Mucosa of rectum (tissue), 2 donors: ENCODE measurements around the gene MRPL17.
"Not testable (repeated sequence)": the region's sequence is repeated elsewhere in the genome, so short reads cannot be mapped to it uniquely, and the experiment has no call there.

Experiments used
- H3K27ac ChIP-seq, 2 donors: one replicate each; pipeline ENCODE4 v1.7.0; 2013; ENCODE audit warnings: inconsistent platforms in 2 of 2, low read depth in 2 of 2, low read length in 2 of 2
- H3K27me3 ChIP-seq, 2 donors: one replicate each; pipeline ENCODE4 v1.7.0; 2013; ENCODE audit warnings: low read length in 2 of 2; ENCODE audit not compliant: control insufficient read depth in 2 of 2, insufficient read depth in 2 of 2
- H3K36me3 ChIP-seq, 2 donors: one replicate each; pipeline ENCODE4 v1.7.0; 2013; ENCODE audit warnings: low read length in 2 of 2; ENCODE audit not compliant: control insufficient read depth in 2 of 2, insufficient read depth in 2 of 2
- H3K4me1 ChIP-seq, 2 donors: one replicate each; pipeline ENCODE4 v1.7.0; 2013; ENCODE audit warnings: low read length in 2 of 2, mild to moderate bottlenecking in 1 of 2; ENCODE audit not compliant: control insufficient read depth in 2 of 2, insufficient read depth in 2 of 2
- H3K4me3 ChIP-seq, 2 donors: one replicate each; pipeline ENCODE4 v1.7.0; 2013; ENCODE audit warnings: low read length in 2 of 2
- H3K9ac ChIP-seq, 2 donors: one replicate each; pipeline ENCODE4 v1.7.0; 2013; ENCODE audit warnings: low read length in 2 of 2, low read depth in 1 of 2, mild to moderate bottlenecking in 1 of 2
- H3K9me3 ChIP-seq, 2 donors: one replicate each; pipeline ENCODE4 v1.7.0; 2013; ENCODE audit warnings: low read length in 2 of 2; ENCODE audit not compliant: control insufficient read depth in 2 of 2
- donor health status: healthy.
- donor health status: Normal muscosa, but diverticular disease.

The MRPL17 gene

GRCh38 chr11:6705905-6706535 is 22.9 kb upstream of the MRPL17 start:
- H3K9me3 ChIP-seq = no peaks in the 10 kb centered on the region
- H3K4me1 ChIP-seq = peaks cover 0 to 2% of the 10 kb centered on the region in 2 donors
- H3K27me3 ChIP-seq = no peaks in the 10 kb centered on the region
- H3K9ac ChIP-seq = no peak overlapping the region
- H3K4me3 ChIP-seq = no peak overlapping the region
- no peak overlapping the region for H3K27ac ChIP-seq
- H3K36me3 ChIP-seq = no peaks in the 10 kb centered on the region

DNA sequence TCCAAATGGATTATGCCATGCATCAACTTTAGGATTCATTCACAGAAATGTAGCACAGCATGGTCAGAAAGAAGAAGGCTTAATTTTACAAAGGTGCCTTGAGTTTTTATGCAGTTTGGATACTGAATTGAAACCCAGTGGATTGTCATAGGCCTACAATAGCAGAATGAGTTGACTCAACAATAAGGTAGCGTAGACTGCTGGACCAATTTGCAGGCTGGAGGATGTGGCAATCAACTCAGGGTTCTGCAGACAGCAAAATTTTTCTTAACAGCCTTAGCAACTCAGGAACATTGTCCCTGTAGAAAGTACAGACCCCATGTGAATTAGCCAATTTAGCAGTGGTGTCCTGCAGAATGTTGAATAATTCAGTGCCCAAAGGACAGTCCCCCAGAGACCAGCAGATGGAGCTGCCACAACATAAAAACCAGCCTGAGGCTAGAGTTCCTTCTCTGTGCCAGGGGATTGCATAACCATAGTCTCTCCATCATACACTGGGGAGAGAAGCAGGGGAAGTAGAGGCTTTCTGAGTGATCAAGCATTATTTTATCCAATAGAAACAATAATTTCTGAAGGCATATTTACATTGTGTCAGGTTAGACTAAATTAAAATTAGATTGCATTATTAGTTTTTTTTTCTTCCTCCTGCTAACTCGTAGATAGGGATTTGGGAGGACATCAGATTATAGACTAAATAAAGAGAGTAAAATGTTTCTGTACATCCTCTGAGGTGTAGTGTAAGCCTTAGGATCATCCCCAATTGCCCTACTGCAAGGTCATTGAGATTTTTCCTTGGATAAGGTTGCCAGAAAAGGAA is 20.3 kb upstream of the MRPL17 start:
- no peak overlapping the region for H3K27ac ChIP-seq
- H3K4me1 ChIP-seq = peaks cover 0 to 2% of the 10 kb centered on the region in 2 donors
- no peak overlapping the region for H3K4me3 ChIP-seq
- H3K36me3 ChIP-seq = no peaks in the 10 kb centered on the region
- no peaks in the 10 kb centered on the region for H3K9me3 ChIP-seq
- H3K27me3 ChIP-seq = no peaks in the 10 kb centered on the region
- H3K9ac ChIP-seq = no peak overlapping the region

GRCh38 chr11:6701955-6702354 is 18.8 kb upstream of the MRPL17 start:
- H3K9me3 ChIP-seq, H3K4me1 ChIP-seq, H3K27ac ChIP-seq: not testable (repeated sequence)

DNA sequence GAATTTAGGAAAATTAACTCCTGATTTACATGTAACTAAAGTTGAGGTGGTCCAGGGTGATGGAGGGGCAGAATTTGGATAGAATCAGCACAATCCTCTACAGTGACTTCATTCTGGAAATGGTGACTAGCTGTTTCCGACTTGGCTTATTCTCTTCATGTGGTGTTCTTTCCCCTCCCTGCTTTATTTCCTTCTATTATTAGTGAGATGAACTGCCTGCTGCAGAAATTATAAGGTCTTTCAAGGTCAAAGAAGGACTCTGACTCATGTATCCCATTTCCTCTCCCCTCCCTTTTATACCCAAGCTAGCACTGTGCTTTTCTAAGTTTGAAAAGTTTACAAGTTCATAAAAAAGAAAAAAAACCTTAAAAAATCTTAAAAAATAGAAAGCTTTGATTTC is 12.2 kb upstream of the MRPL17 start:
- H3K9ac ChIP-seq = no peak overlapping the region
- H3K36me3 ChIP-seq = no peaks in the 10 kb centered on the region
- H3K4me1 ChIP-seq = no peaks in the 10 kb centered on the region
- peak overlapping the region; percentile 41 to 66 for H3K27ac ChIP-seq
- no peaks in the 10 kb centered on the region for H3K9me3 ChIP-seq
- H3K27me3 ChIP-seq = no peaks in the 10 kb centered on the region
- H3K4me3 ChIP-seq = no peak overlapping the region

More at GRCh38 chr11:6701955-6702354, 18.8 kb upstream of the MRPL17 start:
- not testable (repeated sequence) for H3K9ac ChIP-seq, H3K4me3 ChIP-seq, H3K27me3 ChIP-seq, H3K36me3 ChIP-seq

DNA sequence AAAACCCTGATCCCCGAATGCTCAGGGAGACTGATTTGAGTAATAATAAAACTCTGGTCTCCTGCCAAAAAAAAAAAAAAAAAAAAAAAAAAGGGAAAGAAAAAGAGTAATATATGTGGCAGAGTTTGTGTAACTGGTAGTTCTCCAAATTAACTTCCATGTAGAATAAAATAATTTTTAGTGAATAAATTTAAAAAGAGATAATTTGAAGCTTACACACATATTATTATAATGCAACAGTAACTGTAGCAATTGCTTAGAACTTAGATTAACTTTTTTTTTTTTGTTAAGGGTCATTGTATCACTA is 11.0 kb upstream of the MRPL17 start:
- H3K4me1 ChIP-seq = no peaks in the 10 kb centered on the region
- no peaks in the 10 kb centered on the region for H3K27me3 ChIP-seq
- H3K27ac ChIP-seq = no peak overlapping the region
- no peaks in the 10 kb centered on the region for H3K36me3 ChIP-seq
- no peaks in the 10 kb centered on the region for H3K9me3 ChIP-seq
- H3K4me3 ChIP-seq = no peak overlapping the region
- H3K9ac ChIP-seq = no peak overlapping the region

DNA sequence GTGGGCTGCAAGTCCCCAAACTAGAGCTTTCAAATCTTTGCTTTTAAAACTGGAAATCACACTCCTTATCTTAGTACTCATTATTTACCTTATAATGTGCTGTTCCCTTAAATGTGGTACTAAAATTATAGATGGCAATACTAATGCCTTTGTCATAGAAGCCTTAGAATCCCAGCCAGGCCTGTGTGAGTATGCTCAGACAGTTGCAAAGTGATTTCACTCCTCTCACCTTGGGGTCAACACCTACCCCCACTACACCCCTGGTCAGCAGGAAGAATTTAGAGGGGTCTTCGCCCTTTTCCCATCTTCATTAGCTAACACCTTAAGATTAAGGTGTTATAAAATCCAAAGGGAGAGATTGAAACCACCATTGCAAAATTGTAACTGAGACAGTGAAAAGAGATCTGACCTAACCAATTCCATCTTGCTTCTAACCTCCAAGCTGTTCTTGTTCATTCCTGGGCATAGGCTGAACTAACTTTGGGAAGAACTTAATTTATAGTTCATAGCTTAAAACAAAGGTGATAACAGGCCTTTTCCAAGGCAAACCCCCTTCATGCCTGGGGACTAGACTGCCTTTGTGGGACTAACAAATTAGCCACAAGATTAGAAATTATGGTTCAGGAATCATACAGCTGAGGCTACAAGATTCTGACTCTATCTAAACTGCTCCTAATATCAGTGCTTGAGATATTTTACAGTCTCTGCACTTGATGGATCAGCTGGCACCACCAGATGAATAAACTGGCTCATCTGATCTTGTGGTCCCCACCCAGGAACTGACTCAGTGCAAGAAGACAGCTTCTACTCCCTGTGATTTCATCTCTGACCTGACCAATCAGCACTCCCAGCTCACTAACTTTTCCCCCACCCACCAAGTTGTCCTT is 10.4 kb upstream of the MRPL17 start:
- Histone ChIP-seq H3K36me3 (no peaks in the 10 kb centered on the region), H3K27me3 (no peaks in the 10 kb centered on the region), H3K4me3 (no peak overlapping the region), H3K9ac (no peak overlapping the region), H3K4me1 (no peaks in the 10 kb centered on the region), H3K27ac (no peak overlapping the region), H3K9me3 (no peaks in the 10 kb centered on the region)

DNA sequence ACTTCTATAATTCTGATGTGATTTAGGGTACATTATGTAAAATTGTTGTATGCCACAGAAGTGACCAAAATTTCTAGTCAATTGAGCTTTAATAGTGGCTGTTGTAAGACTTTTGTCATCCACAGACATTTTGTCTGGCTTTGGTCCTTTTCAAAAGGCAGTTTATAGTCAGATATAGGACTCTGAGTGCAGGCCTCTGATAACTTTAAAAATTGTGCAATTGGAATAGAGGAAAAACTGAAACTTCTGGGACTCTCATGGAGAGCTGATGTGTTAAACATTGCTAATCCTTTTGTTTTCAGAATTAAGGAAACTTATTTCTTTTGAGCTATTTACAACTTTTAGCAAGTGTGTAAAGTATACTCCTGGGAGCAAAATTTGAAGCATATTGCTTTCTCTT is 9.0 kb upstream of the MRPL17 start:
- Histone ChIP-seq H3K27me3 (no peaks in the 10 kb centered on the region), H3K27ac (no peak overlapping the region), H3K9ac (no peak overlapping the region), H3K4me1 (no peaks in the 10 kb centered on the region), H3K36me3 (no peaks in the 10 kb centered on the region), H3K4me3 (no peak overlapping the region), H3K9me3 (no peaks in the 10 kb centered on the region)

GRCh38 chr11:6690431-6691132 is 7.4 kb upstream of the MRPL17 start:
- not testable (repeated sequence) for H3K9ac ChIP-seq, H3K4me3 ChIP-seq, H3K9me3 ChIP-seq, H3K4me1 ChIP-seq, H3K27me3 ChIP-seq, H3K36me3 ChIP-seq, H3K27ac ChIP-seq

- Histone ChIP-seq H3K9me3 (no peaks in the 10 kb centered on the region), H3K9ac (no peak overlapping the region), H3K4me3 (no peak overlapping the region), H3K36me3 (no peaks in the 10 kb centered on the region), H3K4me1 (no peaks in the 10 kb centered on the region), H3K27me3 (no peaks in the 10 kb centered on the region), H3K27ac (no peak overlapping the region)
Observed at GRCh38 chr11:6687876-6688275, 4.7 kb upstream of the MRPL17 start.
